GM12878 (cell line): ENCODE results near the gene FITM1. TPM values are rescaled to one million over a fixed set of nuclear protein-coding genes. Genes with fewer than 3 reads are reported as not detected.

ENCODE experiments used
- ATAC-seq: fragments of 200-7000 bp; cut with Tn5 transposase; 3 replicates; pipeline ENCODE4 v1.9.1; 2020; ENCODE audit warnings: mild to moderate bottlenecking, moderate library complexity
- BruUV-seq: library from RNA; stranded (reverse); fragments of 400-500 nt; replicated peaks from 2 replicates; lab custom pipeline; 2021; lab: Mats Ljungman, UMichigan
- CTCF ChIA-PET: fragments of 300-600 bp; sonication (Branson Sonifier 250); formaldehyde crosslinking; extraction: SDS; loops from one replicate; lab custom pipeline; 2021; ENCODE audit warnings: inconsistent platforms; lab: Yijun Ruan, JAX
- POLR2A ChIA-PET: fragments of 350-600 bp; formaldehyde crosslinking; extraction: SDS; loops from one replicate; lab custom pipeline; 2021; ENCODE audit warnings: inconsistent platforms; lab: Charles Lee
- RAD21 ChIA-PET: fragments of 300-600 bp; sonication (Branson Sonifier 250); formaldehyde crosslinking; loops from one replicate; lab custom pipeline; 2023; ENCODE audit warnings: antibody characterized with exemption; ENCODE audit not compliant: unreplicated experiment; lab: Charles Lee
- SMC1A ChIA-PET: fragments of 300-600 bp; sonication (Branson Sonifier 250); formaldehyde crosslinking; loops from one replicate; lab custom pipeline; 2023; ENCODE audit not compliant: unreplicated experiment, uncharacterized antibody; lab: Charles Lee
- DNase-seq: peaks from one replicate; pipeline ENCODE4 v3.0.0-alpha.2; 2011; ENCODE audit warnings: low read depth, low spot score
- FAIRE-seq: peaks from 3 replicates; lab custom pipeline; 2011; peaks lifted over from hg19 to GRCh38; lab: Jason Lieb, UNC
- H2AFZ ChIP-seq: 2 replicates; pipeline ENCODE4 v1.6.0; 2011; ENCODE audit warnings: low read depth, low read length, control low read depth; ENCODE audit not compliant: control insufficient read depth
- H3K27ac ChIP-seq: 2 replicates; pipeline ENCODE4 v1.5.1; 2011; ENCODE audit warnings: control low read depth; ENCODE audit not compliant: control insufficient read depth, insufficient read depth
- H3K27me3 ChIP-seq, 2 experiments: replicated peaks in 1 of 2; 2 replicates each; pipeline versions ENCODE4 v1.6.0 to v1.6.1; 2011; ENCODE audit warnings: low read length in 1 of 2; ENCODE audit not compliant: control insufficient read depth in 2 of 2, insufficient read depth in 2 of 2
- H3K36me3 ChIP-seq, 2 experiments: 2 replicates each; pipeline ENCODE4 v1.5.1; 2011; ENCODE audit warnings: low read length in 1 of 2; ENCODE audit not compliant: control insufficient read depth in 2 of 2, insufficient read depth in 2 of 2
- H3K4me1 ChIP-seq: 2 replicates; pipeline ENCODE4 v1.6.1; 2011; ENCODE audit warnings: mild to moderate bottlenecking, low read length, moderate library complexity, mixed read lengths; ENCODE audit not compliant: control insufficient read depth, insufficient read depth
- H3K4me2 ChIP-seq: 2 replicates; pipeline ENCODE4 v1.6.0; 2011; ENCODE audit warnings: control low read depth; ENCODE audit not compliant: control insufficient read depth, insufficient read depth
- H3K4me3 ChIP-seq: fragments of 200-600 bp; sonication (generic); 2 replicates; pipeline ENCODE4 v1.5.1; 2016
- H3K79me2 ChIP-seq: 2 replicates; pipeline ENCODE4 v1.6.0; 2011; ENCODE audit warnings: low read length; ENCODE audit not compliant: control insufficient read depth, insufficient read depth
- H3K9ac ChIP-seq: 2 replicates; pipeline ENCODE4 v1.8.0; 2011; ENCODE audit warnings: low read length, control low read depth, mixed read lengths; ENCODE audit not compliant: control insufficient read depth, insufficient read depth
- H3K9me3 ChIP-seq: replicated peaks from 3 replicates; pipeline ENCODE4 v1.5.1; 2011; ENCODE audit warnings: mild to moderate bottlenecking, low read length; ENCODE audit not compliant: control insufficient read depth, insufficient read depth
- H4K20me1 ChIP-seq: 2 replicates; pipeline ENCODE4 v1.6.0; 2011; ENCODE audit not compliant: control insufficient read depth, insufficient read depth
- ETV6 ChIP-seq, 2 experiments: fragments of 450-650 bp in 1 of 2; IDR thresholded peaks in 1 of 2; conservative IDR thresholded peaks in 1 of 2; 2 replicates each; pipeline ENCODE4 v1.6.1; 2014; ENCODE audit warnings: antibody characterized with exemption in 1 of 2, borderline replicate concordance in 1 of 2, low read depth in 1 of 2, mild to moderate bottlenecking in 1 of 2, moderate library complexity in 1 of 2
- GATAD2B ChIP-seq: fragments of 450-650 bp; conservative IDR thresholded peaks from 2 replicates; pipeline ENCODE4 v1.6.1; 2017; ENCODE audit warnings: low read depth, mild to moderate bottlenecking, moderate library complexity
- NR2F1 ChIP-seq: fragments of 450-650 bp; conservative IDR thresholded peaks from 2 replicates; pipeline ENCODE4 v1.6.1; 2017; ENCODE audit warnings: mild to moderate bottlenecking
- PAX8 ChIP-seq: fragments of 450-650 bp; IDR thresholded peaks from 2 replicates; pipeline ENCODE4 v1.6.1; 2017; ENCODE audit warnings: mild to moderate bottlenecking, moderate library complexity
- POLR2A ChIP-seq: IDR thresholded peaks from 2 replicates; pipeline ENCODE4 v1.6.1; 2011; ENCODE audit warnings: low read depth, mild to moderate bottlenecking, low read length
- SMAD1 ChIP-seq: fragments of 450-650 bp; IDR thresholded peaks from 2 replicates; pipeline ENCODE4 v1.6.1; 2018; ENCODE audit warnings: mild to moderate bottlenecking, low read depth; ENCODE audit not compliant: partially characterized antibody
- SP1 ChIP-seq: IDR thresholded peaks from one replicate; pipeline ENCODE4 v1.6.1; 2011; ENCODE audit warnings: low read depth, low read length
- SUPT20H ChIP-seq: IDR thresholded peaks from 2 replicates; pipeline ENCODE4 v1.6.1; 2011; ENCODE audit warnings: low read depth, mild to moderate bottlenecking, low read length, moderate library complexity, borderline replicate concordance; ENCODE audit not compliant: control insufficient read depth
- WGBS: methylation state at CpG from one replicate; pipeline ENCODE4 v1.1.6; 2016; ENCODE audit warnings: low lambda C conversion rate; ENCODE audit not compliant: insufficient replicate concordance, insufficient coverage; ENCODE audit errors: missing lambda C conversion rate; 5-methylcytosine and 5-hydroxymethylcytosine counted together
- in situ Hi-C: fragments of 300-500 bp; cut with MboI; formaldehyde crosslinking; loops from 9 replicates; pipeline ENCODE4 v1.14.3; 2018; ENCODE audit warnings: mixed read lengths
- intact Hi-C: fragments of 100-400 bp; cut with micrococcal nuclease; formaldehyde crosslinking; loops from one replicate; pipeline ENCODE4 v1.14.2; 2022; ENCODE audit not compliant: unreplicated experiment
- polyA plus RNA-seq, 11 experiments: library from polyadenylated mRNA; depleted of rRNA in 4 of 11; unstranded in 6 of 11; stranded (reverse) in 5 of 11; fragments of >200 nt; fragmentation: Nextera tagmentation in 4 of 11; fragmentation: Illumina TruSeq in 1 of 11; extraction: Ambion mirVana in 4 of 11; extraction: Trizol in 1 of 11; gene quantifications; 1 replicate in 1 of 11; 2 replicates in 10 of 11; pipeline versions ENCODE4 v1.2.1 to v1.2.3, GENCODE V29; 2011 to 2016; ENCODE audit warnings: inconsistent platforms in 2 of 11, missing spikeins in 2 of 11, low read depth in 1 of 11
- total RNA-seq, 4 experiments: library from RNA; depleted of rRNA in 3 of 4; stranded (reverse); fragments of >200 nt in 3 of 4; fragmentation: Illumina TruSeq in 1 of 4; extraction: Trizol in 1 of 4; gene quantifications; 2 replicates each; pipeline versions ENCODE4 v1.2.1 to v1.2.3, GENCODE V29; 2013 to 2021
- TF ChIP-seq, protein P1 (sequence below): fragments of 450-650 bp; IDR thresholded peaks from 2 replicates; pipeline ENCODE4 v1.6.1; 2016; ENCODE audit warnings: mild to moderate bottlenecking

FITM1 gene
- total and polyA plus RNA-seq, 10 of the 15 experiments (the other 5 are each of a cell fraction or from before 2014, with no cell fraction given): 0.11 to 1.9 (median 0.45) TPM; not detected in 2

DNA sequence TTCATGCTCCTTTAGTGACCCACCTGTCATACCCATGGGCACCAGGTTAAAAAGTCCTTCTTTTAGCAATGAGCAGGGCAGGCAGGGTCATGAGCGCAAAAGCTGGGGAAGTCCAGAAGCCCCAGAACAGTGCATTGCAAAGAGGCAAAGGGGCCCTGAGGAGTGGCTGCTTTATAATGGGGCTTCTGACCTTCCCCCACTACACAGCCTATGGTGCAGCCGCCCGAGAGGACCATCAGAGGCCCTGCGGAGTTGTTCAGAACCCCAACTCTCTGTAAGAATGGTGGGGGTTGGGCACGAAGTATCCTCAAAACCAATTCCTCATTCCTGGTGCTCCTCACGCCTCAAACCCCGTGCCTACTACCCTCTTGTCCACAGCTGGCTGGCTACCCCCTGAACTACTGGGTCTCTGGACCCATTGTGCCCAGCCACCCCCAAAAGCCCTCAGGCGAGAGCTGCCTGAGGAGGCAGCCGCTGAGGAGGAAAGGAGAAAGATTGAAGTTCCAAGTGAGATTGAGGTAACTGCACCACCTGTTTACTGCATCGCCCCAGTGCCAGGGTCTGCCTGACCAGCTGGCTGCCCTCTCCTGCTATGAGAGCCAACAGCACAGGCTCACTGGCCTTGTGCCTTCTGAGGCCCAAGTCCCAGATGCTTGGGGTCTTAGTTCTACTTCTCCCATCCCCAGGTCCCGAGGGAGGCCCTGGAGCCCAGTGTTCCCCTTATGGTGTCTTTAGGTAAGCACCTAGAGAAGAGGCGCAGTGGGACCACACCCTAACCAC, 48.1 kb downstream of the FITM1 start:
- H4K20me1 ChIP-seq: no peaks in the 10 kb centered on the region
- in situ Hi-C loops (no loop called here), intact Hi-C loops (no loop called here)
- SMC1A ChIA-PET: no interaction called here
- no peaks in the 10 kb centered on the region for H3K27me3 ChIP-seq
- DNase-seq: no peak
- H2AFZ ChIP-seq: no peak overlapping the region
- H3K27ac ChIP-seq: no peak overlapping the region
- H3K4me3 ChIP-seq: no peak overlapping the region
- no peaks in the 10 kb centered on the region for H3K79me2 ChIP-seq
- ATAC-seq: no peak
- H3K9ac ChIP-seq: no peak overlapping the region
- H3K4me1 ChIP-seq: no peaks in the 10 kb centered on the region
- FAIRE-seq: no peak
- RAD21 ChIA-PET: no interaction called here
- TF ChIP-seq SMAD1 (no peak), ETV6 (conservative IDR thresholded peaks at IDR 0.05 in 1 of 2, IDR thresholded peaks at IDR 0.05 in 1 of 2; ENCODE audit: borderline replicate concordance in 1 of 2, low read depth in 1 of 2) (no peak), SP1 (no peak), SUPT20H (no peak), POLR2A (peak; percentile 9; the same call in 1 of the 2 replicates), GATAD2B (no peak), NR2F1 (no peak), PAX8 (no peak)
- TF ChIP-seq, protein P1, sequence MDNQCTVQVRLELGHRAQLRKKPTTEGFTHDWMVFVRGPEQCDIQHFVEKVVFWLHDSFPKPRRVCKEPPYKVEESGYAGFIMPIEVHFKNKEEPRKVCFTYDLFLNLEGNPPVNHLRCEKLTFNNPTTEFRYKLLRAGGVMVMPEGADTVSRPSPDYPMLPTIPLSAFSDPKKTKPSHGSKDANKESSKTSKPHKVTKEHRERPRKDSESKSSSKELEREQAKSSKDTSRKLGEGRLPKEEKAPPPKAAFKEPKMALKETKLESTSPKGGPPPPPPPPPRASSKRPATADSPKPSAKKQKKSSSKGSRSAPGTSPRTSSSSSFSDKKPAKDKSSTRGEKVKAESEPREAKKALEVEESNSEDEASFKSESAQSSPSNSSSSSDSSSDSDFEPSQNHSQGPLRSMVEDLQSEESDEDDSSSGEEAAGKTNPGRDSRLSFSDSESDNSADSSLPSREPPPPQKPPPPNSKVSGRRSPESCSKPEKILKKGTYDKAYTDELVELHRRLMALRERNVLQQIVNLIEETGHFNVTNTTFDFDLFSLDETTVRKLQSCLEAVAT: no peak
- BruUV-seq: no TSS peak
- no peak overlapping the region for H3K4me2 ChIP-seq
- WGBS: 90% methylated on average over 12 of the region's 12 CpGs
- no peaks in the 10 kb centered on the region for H3K9me3 ChIP-seq
- POLR2A ChIA-PET: interaction anchor here (1.1 to 1.2 kb wide), 2 partner anchors 14 to 37 kb away, joined by 3 read pairs; partner anchors contain the start of gene EMC9
- CTCF ChIA-PET: no interaction called here
- H3K36me3 ChIP-seq: peaks cover 14 to 41% of the 10 kb centered on the region in 2 experiments; a peak in 3 of 4 replicates
